Activated T-helper 2 cell treated with anti-CD3 and anti-CD28 coated beads, Interferon-gamma antibody, Interleukin-2, Interleukin-4, amounts not matched to agents 10 μg/mL and 5 μg/mL and 100 μg/mL, durations not matched to agents 14 hours and 24 hours and 36 hours (primary cell): Measurements from ENCODE around the gene UNC80. TPM values are rescaled to one million over a fixed set of nuclear protein-coding genes. Genes with fewer than 3 reads are reported as not detected.

Experiments used
- DNase-seq: peaks from one replicate; pipeline ENCODE4 v3.0.0; 2021; ENCODE audit warnings: low spot score
- H3K27ac Mint-ChIP-seq: one replicate; pipeline ENCODE4 v1.8.0; 2021; ENCODE audit warnings: mixed read lengths
- H3K27me3 Mint-ChIP-seq: one replicate; pipeline ENCODE4 v1.8.0; 2021; ENCODE audit warnings: low read depth, mixed read lengths
- H3K36me3 Mint-ChIP-seq: one replicate; pipeline ENCODE4 v1.8.0; 2021; ENCODE audit warnings: low read depth, mixed read lengths
- H3K4me1 Mint-ChIP-seq: one replicate; pipeline ENCODE4 v1.8.0; 2021; ENCODE audit warnings: low read depth, mixed read lengths
- H3K4me3 Mint-ChIP-seq: one replicate; pipeline ENCODE4 v1.8.0; 2021; ENCODE audit warnings: low read depth, mild to moderate bottlenecking, moderate library complexity, mixed read lengths
- H3K9me3 Mint-ChIP-seq: one replicate; pipeline ENCODE4 v1.8.0; 2021; ENCODE audit warnings: mixed read lengths
- intact Hi-C: fragments of 100-400 bp; cut with micrococcal nuclease; formaldehyde crosslinking; loops from one replicate; pipeline ENCODE4 v1.15.1; 2023
- total RNA-seq: library from RNA; stranded (reverse); gene quantifications from 2 replicates; pipeline ENCODE4 v1.2.3, GENCODE V29; 2022

UNC80 gene
- total RNA-seq, 1 donor from 2014 or later, result not detected

DNA sequence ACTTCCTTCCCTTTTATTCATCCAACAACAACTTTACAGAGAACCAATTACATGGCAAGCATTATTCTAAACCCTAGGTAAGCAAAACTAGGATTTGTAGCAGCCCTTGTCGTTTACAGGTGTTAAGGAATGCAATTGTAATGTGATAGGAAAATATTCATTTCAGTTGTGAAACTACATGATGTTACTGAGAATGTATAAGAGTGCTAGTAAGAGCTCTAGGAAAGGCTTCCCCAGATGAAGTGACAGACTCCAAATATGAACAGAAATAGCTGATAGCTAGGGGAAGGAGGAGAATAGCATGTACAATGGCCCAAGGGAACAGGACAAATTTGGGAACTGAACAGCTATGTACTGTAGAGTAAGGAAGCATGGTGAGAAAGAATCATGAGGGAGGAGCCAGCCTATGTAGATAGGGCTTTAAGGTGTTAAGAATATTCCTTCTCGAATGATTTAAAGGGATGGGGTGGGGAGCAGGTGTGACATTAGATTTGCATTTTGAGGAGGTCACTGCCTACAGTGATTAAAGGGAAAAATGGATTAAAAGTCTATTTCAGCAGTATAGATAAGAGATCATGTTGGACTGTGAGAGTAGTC, 262.6 kb downstream of the UNC80 start:
- DNase-seq, result no peak
- Mint-ChIP-seq H3K9me3 (no peaks in the 10 kb centered on the region), H3K4me1 (no peaks in the 10 kb centered on the region), H3K36me3 (peaks cover 5% of the 10 kb centered on the region), H3K4me3 (no peak overlapping the region), H3K27ac (no peak overlapping the region), H3K27me3 (no peaks in the 10 kb centered on the region)
- intact Hi-C loops, result no loop called here

DNA sequence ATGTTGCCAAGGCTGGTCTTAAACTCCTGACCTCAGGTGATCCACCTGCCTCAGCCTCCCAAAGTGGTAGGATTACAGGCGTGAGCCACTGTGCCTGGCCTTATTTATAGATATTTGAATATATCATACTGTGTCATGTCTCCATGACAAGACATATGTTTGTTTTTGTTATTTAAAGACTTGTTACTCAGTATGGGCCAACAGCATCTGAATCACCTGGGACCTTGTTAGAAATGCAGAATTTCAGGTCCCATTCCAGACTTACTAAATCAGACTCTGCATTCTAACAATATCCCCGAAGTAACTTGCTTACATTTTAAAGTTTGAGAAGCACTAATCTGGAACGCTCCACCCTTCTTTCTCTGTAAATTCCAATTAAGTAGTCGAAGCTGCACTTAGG, 264.0 kb downstream of the UNC80 start:
- no peaks in the 10 kb centered on the region for H3K9me3 Mint-ChIP-seq
- peaks cover 3% of the 10 kb centered on the region for H3K36me3 Mint-ChIP-seq
- DNase-seq, result no peak

DNA sequence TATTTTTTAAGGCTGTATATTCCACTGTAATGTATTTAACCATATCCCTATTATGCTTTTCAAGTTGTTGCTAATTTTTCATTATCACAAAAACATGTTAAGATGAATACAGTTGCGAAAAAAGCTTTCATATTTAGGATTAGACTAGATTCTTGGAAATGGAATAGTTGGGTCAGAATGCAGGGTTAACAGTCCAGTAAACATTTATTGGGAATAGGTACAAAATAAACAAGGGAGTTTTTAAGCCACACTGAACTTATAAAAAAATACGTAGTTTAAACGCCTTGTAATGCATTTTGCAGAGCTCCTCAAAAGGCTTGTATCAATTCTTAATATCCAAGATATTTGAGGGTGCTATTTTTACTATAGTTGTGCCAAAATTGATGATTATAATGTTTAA, 266.4 kb downstream of the UNC80 start:
- no peaks in the 10 kb centered on the region for H3K9me3 Mint-ChIP-seq
- intact Hi-C loops, result no loop called here
- H3K4me1 Mint-ChIP-seq, result no peaks in the 10 kb centered on the region
- DNase-seq, result no peak
- no peak overlapping the region for H3K27ac Mint-ChIP-seq
- no peak overlapping the region for H3K4me3 Mint-ChIP-seq
- no peaks in the 10 kb centered on the region for H3K27me3 Mint-ChIP-seq
- H3K36me3 Mint-ChIP-seq, result peaks cover 3% of the 10 kb centered on the region

More for the DNA sequence above, 264.0 kb downstream of the UNC80 start:
- no peaks in the 10 kb centered on the region for H3K4me1 Mint-ChIP-seq
- H3K27me3 Mint-ChIP-seq, result no peaks in the 10 kb centered on the region
- H3K27ac Mint-ChIP-seq, result no peak overlapping the region
- no peak overlapping the region for H3K4me3 Mint-ChIP-seq
- intact Hi-C loops, result no loop called here

DNA sequence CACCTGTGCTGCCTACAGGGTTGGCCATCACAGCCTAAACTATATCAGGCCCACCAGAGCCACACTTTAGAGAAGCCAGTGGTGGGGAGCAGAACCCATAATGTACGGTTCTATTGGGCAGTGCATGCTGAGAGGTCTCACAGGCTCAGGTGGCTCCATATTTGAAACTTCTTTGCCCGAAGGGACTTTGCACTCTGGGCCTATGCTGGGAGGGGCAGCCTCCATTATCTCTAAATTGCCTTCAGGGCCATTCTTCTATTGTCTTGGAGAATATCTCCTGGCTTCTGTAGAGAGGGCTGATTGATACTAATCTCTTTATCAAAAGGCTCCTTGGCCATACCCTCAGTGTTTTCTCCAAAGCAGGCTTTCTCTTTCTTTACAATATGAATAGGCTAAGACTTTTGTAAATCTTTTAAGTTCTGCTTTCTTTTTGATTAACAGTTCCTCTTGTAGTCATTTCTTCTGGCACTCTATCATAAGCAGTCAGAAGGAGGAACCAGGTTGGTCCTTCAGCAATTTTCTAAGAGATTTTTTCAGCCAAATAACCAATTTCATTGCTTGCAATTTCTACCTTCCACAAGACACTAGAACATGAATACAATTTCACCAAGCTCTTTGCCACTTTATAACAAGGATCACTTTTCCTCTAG, 275.3 kb downstream of the UNC80 start:
- H3K9me3 Mint-ChIP-seq, result peaks cover 9% of the 10 kb centered on the region
- intact Hi-C loops, result no loop called here
- no peak overlapping the region for H3K27ac Mint-ChIP-seq
- H3K4me3 Mint-ChIP-seq, result no peak overlapping the region
- no peak for DNase-seq
- H3K27me3 Mint-ChIP-seq, result no peaks in the 10 kb centered on the region
- no peaks in the 10 kb centered on the region for H3K36me3 Mint-ChIP-seq
- no peaks in the 10 kb centered on the region for H3K4me1 Mint-ChIP-seq

Other genes starting within 250 kb of the UNC80 start
- 57.2 and 57.8 TPM in 2 replicates for gene RPE, start 230.8 kb downstream of the UNC80 start, total RNA-seq